ENCODE data around the gene MAPK1.
"Not testable (repeated sequence)": the region's sequence is repeated elsewhere in the genome, so short reads cannot be mapped to it uniquely, and the experiment has no call there.

The MAPK1 gene

GRCh38 chr22:21720191-21720859 is 147.1 kb downstream of the MAPK1 start:
- not testable (repeated sequence) for FAIRE-seq

GRCh38 chr22:21719024-21719423 is 148.4 kb downstream of the MAPK1 start:
- FAIRE-seq, result no peak

GRCh38 chr22:21718499-21718898 is 148.9 kb downstream of the MAPK1 start:
- no peak for FAIRE-seq

GRCh38 chr22:21716395-21717122 is 150.9 kb downstream of the MAPK1 start:
- not testable (repeated sequence) for FAIRE-seq

GRCh38 chr22:21714786-21715185 is 152.7 kb downstream of the MAPK1 start:
- no peak for FAIRE-seq

- FAIRE-seq, result no peak
Measured at GRCh38 chr22:21714059-21714770, 153.2 kb downstream of the MAPK1 start.

- FAIRE-seq, result no peak
Measured at GRCh38 chr22:21713428-21714058, 153.9 kb downstream of the MAPK1 start.

- FAIRE-seq, result no peak
Measured at GRCh38 chr22:21712751-21713427, 154.6 kb downstream of the MAPK1 start.

GRCh38 chr22:21711851-21712250 is 155.6 kb downstream of the MAPK1 start:
- FAIRE-seq, result no peak

- FAIRE-seq, result no peak
Measured at GRCh38 chr22:21710156-21710555, 157.3 kb downstream of the MAPK1 start.

GRCh38 chr22:21709688-21710087 is 157.8 kb downstream of the MAPK1 start:
- no peak for FAIRE-seq

GRCh38 chr22:21708960-21709359 is 158.5 kb downstream of the MAPK1 start:
- FAIRE-seq, result no peak

GRCh38 chr22:21707677-21708076 is 159.8 kb downstream of the MAPK1 start:
- peak; percentile 84 for FAIRE-seq
